ENCODE results near the gene ATOX1.
"Not testable (repeated sequence)": the region's sequence is repeated elsewhere in the genome, so short reads cannot be mapped to it uniquely, and the experiment has no call there.

Gene ATOX1

DNA sequence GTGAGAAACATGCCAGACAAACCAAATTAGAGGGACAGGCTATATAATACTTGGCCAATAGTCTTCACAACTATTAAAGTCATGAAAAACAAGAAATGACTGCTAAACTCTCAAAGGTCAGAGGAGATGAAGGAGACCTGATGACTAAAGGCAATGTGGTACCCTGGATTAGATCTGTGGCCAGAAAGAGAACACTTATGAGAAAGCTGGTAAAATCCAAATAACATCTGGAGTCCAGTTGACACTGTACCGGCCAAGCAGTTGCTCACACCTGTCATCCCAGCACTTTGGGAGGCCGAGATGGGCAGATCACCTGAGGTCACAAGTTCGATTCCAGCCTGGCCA lies 24.4 kb downstream of the ATOX1 start:
- Histone ChIP-seq H3K4me1 (ENCODE audit: control insufficient read depth, insufficient read depth, low read length, poor library complexity, severe bottlenecking) (peaks cover 3% of the 10 kb centered on the region), H3K27ac (ENCODE audit: low read depth, low read length, severe bottlenecking) (no peak overlapping the region), H3K4me3 (ENCODE audit: extremely low read depth, insufficient read depth, low read length, poor library complexity, severe bottlenecking) (no peak overlapping the region), H3K9me3 (ENCODE audit: control insufficient read depth, low read length) (peaks cover 13% of the 10 kb centered on the region), H3K36me3 (ENCODE audit: control insufficient read depth, insufficient read depth, low read length) (peaks cover 3% of the 10 kb centered on the region)
- 85 to 89% methylated on average over 3 of the region's 3 CpGs for WGBS, 2 experiments (ENCODE audit: insufficient coverage in 2 of 2)

DNA sequence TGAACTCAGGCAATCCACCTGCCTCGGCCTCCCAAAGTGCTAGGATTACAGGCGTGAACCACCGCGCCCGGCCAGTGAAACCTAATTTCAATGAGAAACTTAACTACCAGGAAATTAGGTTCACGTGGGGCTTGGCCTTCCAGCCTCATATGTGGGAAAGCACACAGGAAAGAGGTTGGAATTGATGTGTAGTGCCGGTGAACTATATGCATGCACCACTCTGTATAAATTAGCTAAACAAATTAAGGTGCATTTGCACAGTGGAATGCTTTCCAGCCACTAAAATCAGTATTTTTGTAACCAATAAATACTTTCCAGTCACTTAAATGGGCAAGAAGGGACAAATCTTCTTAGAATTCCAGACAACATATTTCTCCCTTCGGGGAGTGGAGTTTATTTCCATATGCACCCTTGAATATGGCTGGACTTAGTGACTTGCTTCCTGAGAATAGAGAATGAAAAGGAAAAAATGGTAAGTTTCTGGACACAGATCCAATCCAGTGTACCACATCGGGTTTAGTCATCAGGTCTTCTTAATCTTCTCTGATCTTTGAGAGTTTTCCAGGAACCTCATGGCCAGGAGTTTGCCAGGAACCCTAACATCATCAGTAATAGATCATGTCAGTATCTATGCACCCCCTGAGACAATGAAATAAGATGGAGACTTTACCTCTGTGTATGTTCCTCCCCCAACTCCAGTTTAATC lies 24.9 kb downstream of the ATOX1 start:
- 94 to 100% methylated on average over 2 to 3 of the region's 9 CpGs for WGBS, 2 experiments (ENCODE audit: insufficient coverage in 2 of 2)
- Histone ChIP-seq H3K9me3 (ENCODE audit: control insufficient read depth, low read length) (peaks cover 15% of the 10 kb centered on the region), H3K4me3 (ENCODE audit: extremely low read depth, insufficient read depth, low read length, poor library complexity, severe bottlenecking) (no peak overlapping the region), H3K36me3 (ENCODE audit: control insufficient read depth, insufficient read depth, low read length) (peaks cover 3% of the 10 kb centered on the region), H3K27ac (ENCODE audit: low read depth, low read length, severe bottlenecking) (no peak overlapping the region), H3K4me1 (ENCODE audit: control insufficient read depth, insufficient read depth, low read length, poor library complexity, severe bottlenecking) (peaks cover 4% of the 10 kb centered on the region)

DNA sequence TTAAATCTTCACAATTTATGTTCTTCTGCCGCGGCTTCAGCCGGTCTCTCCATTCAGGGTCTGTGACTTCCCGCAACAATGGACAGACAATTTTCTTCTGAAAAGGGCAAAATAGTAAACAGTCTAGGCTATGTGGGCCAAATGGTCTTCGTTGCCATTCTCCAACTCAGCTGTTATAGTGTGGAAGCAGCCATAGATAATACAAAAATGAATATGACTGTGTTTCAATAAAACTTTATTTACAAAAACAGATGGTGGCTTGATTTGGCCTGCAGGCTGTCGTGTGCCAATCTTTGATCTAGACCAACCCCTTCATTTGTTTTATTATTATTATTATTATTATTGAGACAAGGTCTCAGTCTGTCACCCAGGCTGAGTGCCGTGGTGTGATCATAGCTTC lies 28.1 kb downstream of the ATOX1 start:
- Histone ChIP-seq H3K4me1 (ENCODE audit: control insufficient read depth, insufficient read depth, low read length, poor library complexity, severe bottlenecking) (peaks cover 4% of the 10 kb centered on the region), H3K36me3 (ENCODE audit: control insufficient read depth, insufficient read depth, low read length) (peaks cover 3% of the 10 kb centered on the region), H3K4me3 (ENCODE audit: extremely low read depth, insufficient read depth, low read length, poor library complexity, severe bottlenecking) (no peak overlapping the region), H3K27ac (ENCODE audit: low read depth, low read length, severe bottlenecking) (no peak overlapping the region), H3K9me3 (ENCODE audit: control insufficient read depth, low read length) (peaks cover 15% of the 10 kb centered on the region)
- WGBS, 2 experiments (ENCODE audit: insufficient coverage in 2 of 2): 89 to 100% methylated on average over 1 to 3 of the region's 7 CpGs

DNA sequence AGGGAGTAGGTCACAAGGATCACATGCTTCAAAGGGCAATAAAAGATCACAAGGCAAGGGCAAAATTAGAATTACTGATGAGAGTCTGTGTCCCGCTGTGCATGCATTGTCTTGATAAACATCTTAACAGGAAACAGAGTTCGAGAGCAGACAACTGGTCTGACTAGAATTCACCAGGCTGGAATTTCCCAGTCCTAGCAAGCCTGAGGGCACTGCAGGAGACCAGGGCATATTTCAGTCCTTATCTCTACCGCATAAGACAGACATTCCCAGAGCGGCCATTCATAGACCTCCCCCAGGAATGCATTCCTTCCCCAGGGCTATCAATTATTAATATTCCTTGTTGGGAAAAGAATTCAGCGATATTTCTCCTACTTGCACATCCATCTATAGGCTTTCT lies 28.8 kb downstream of the ATOX1 start:
- WGBS, 2 experiments (ENCODE audit: insufficient coverage in 2 of 2): 64 to 94% methylated on average over 2 to 3 of the region's 5 CpGs

DNA sequence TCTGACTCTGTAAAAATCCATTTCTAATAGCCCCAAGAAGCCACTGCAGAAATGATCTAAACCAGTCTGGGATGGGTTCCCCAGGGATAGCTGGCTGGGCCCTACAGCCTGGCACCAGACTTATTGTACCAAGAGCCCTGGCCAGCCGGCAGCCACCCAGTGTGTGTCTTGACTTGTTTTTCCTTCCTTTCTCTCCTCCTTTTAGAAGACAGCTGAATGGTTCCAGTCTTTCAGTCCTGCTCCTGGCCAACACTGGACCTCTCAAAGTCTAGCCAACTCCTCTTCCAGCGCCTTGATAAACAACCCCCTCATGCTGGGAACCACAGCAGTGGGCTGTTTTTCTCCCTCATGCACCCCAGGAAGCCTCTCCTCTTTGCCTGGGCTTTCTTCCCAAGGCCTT lies 34.1 kb downstream of the ATOX1 start:
- Histone ChIP-seq H3K9me3 (ENCODE audit: control insufficient read depth, low read length) (peaks cover 6% of the 10 kb centered on the region), H3K4me1 (ENCODE audit: control insufficient read depth, insufficient read depth, low read length, poor library complexity, severe bottlenecking) (peaks cover 4% of the 10 kb centered on the region), H3K4me3 (ENCODE audit: extremely low read depth, insufficient read depth, low read length, poor library complexity, severe bottlenecking) (no peak overlapping the region), H3K27ac (ENCODE audit: low read depth, low read length, severe bottlenecking) (no peak overlapping the region), H3K36me3 (ENCODE audit: control insufficient read depth, insufficient read depth, low read length) (no peaks in the 10 kb centered on the region)
- 93 to 97% methylated on average over 2 of the region's 2 CpGs for WGBS, 2 experiments (ENCODE audit: insufficient coverage in 2 of 2)

More for the DNA sequence above, 28.8 kb downstream of the ATOX1 start:
- Histone ChIP-seq H3K27ac (ENCODE audit: low read depth, low read length, severe bottlenecking) (peak overlapping the region; percentile 10), H3K9me3 (ENCODE audit: control insufficient read depth, low read length) (peaks cover 15% of the 10 kb centered on the region)
- not testable (repeated sequence) for H3K4me1 ChIP-seq (ENCODE audit: control insufficient read depth, insufficient read depth, low read length, poor library complexity, severe bottlenecking); H3K36me3 ChIP-seq (ENCODE audit: control insufficient read depth, insufficient read depth, low read length); H3K4me3 ChIP-seq (ENCODE audit: extremely low read depth, insufficient read depth, low read length, poor library complexity, severe bottlenecking)

DNA sequence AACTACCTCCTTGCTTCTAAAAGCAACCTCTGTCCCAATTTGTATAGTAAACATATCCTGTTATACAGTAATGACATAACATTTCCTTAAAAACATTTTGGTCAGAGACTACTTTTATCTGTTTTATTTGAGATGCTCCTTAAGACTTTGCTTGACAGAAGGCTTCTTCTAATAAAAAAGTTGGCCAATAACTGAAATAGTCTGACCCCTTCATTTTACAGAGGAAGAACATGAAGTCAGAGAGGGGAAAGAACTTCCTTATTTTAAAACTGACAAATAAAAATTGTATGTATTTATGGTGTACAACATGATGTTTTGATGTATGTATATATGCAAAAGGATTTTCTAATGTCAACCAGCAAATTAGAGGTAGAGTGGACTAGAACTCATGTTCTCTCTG lies 35.9 kb downstream of the ATOX1 start:
- Histone ChIP-seq H3K27ac (ENCODE audit: low read depth, low read length, severe bottlenecking) (no peak overlapping the region), H3K4me1 (ENCODE audit: control insufficient read depth, insufficient read depth, low read length, poor library complexity, severe bottlenecking) (peaks cover 4% of the 10 kb centered on the region), H3K4me3 (ENCODE audit: extremely low read depth, insufficient read depth, low read length, poor library complexity, severe bottlenecking) (no peak overlapping the region), H3K36me3 (ENCODE audit: control insufficient read depth, insufficient read depth, low read length) (no peaks in the 10 kb centered on the region), H3K9me3 (ENCODE audit: control insufficient read depth, low read length) (no peaks in the 10 kb centered on the region)

DNA sequence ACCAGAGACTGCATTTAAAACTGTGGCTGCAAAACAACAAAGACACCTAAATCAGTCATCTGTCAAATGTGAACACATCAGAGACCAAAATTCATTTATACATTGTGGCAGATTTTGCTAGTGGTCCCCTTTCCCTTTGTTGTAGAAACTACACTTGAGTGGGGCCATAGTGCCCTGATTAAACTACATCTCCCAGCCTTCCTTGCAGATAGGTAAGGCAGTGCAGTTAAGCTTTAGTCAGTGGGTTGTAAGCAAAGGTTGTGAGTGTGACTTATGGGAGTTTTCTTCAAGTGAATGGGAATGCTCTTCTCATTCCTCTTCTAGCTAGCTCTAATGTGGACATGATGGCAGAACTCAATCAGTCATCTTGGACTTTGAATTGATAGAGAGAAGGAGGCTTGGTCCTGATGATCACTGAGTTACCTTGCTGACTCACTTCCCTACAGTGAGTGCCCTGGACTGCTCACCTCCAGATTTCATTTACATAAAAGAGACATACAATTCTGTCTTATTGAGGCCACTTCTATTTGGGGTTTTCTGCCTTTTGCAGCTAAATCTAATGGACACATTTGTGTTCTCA lies 36.5 kb downstream of the ATOX1 start:
- Histone ChIP-seq H3K4me3 (ENCODE audit: extremely low read depth, insufficient read depth, low read length, poor library complexity, severe bottlenecking) (no peak overlapping the region), H3K9me3 (ENCODE audit: control insufficient read depth, low read length) (no peaks in the 10 kb centered on the region), H3K36me3 (ENCODE audit: control insufficient read depth, insufficient read depth, low read length) (no peaks in the 10 kb centered on the region), H3K27ac (ENCODE audit: low read depth, low read length, severe bottlenecking) (no peak overlapping the region), H3K4me1 (ENCODE audit: control insufficient read depth, insufficient read depth, low read length, poor library complexity, severe bottlenecking) (peaks cover 6% of the 10 kb centered on the region)

DNA sequence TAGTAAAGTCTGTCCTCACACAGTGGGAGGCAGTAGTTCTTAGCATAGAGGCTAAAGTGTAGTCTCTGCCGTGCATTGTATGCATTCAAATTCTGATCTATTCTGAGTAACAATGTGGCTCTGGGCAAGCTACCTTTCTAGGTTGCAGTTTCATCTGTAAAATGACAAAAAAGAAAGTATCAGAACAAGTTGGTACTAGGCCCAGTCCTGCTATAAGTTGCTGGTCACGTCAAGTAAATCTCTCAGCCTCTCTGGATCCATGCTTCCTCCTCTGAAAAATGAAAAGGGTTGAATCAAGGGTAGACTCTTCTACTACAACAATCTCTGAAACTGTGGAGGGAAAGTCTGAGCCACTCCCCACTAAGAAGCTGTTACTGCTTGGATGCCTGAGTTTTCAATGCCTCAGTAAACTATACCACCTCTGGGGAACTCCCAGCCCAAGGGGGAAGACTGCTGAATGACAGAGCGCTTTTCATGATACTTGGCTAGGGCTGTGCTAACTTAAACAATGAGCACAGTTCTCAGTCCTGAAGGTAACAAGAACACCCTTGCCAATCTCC lies 37.3 kb downstream of the ATOX1 start:
- 70 to 78% methylated on average over 2 of the region's 3 CpGs for WGBS, 2 experiments (ENCODE audit: insufficient coverage in 2 of 2)
- Histone ChIP-seq H3K36me3 (ENCODE audit: control insufficient read depth, insufficient read depth, low read length) (no peaks in the 10 kb centered on the region), H3K9me3 (ENCODE audit: control insufficient read depth, low read length) (no peaks in the 10 kb centered on the region), H3K27ac (ENCODE audit: low read depth, low read length, severe bottlenecking) (no peak overlapping the region), H3K4me3 (ENCODE audit: extremely low read depth, insufficient read depth, low read length, poor library complexity, severe bottlenecking) (no peak overlapping the region), H3K4me1 (ENCODE audit: control insufficient read depth, insufficient read depth, low read length, poor library complexity, severe bottlenecking) (peaks cover 6% of the 10 kb centered on the region)

DNA sequence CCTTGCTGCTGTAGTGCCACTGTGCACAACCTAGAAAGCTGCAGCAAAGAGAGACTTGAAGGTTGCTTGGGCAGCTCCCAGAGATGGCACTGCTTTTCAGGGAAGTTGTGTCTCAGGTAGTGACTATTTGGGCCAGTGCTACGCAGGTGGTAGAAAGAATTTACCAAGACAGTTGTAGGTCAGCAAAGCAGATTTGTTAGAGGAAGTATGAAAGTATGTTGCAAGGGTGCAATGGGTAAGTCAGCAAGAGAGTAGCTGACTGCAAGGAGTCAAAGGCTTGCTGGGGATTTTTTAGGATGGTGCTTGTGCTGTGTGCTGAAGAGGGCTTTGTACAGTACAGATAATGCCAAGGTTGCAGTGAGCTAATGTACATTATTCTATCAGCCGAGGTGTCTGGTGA lies 38.2 kb downstream of the ATOX1 start:
- WGBS, 2 experiments (ENCODE audit: insufficient coverage in 2 of 2): 90 to 100% methylated on average over 2 of the region's 2 CpGs

DNA sequence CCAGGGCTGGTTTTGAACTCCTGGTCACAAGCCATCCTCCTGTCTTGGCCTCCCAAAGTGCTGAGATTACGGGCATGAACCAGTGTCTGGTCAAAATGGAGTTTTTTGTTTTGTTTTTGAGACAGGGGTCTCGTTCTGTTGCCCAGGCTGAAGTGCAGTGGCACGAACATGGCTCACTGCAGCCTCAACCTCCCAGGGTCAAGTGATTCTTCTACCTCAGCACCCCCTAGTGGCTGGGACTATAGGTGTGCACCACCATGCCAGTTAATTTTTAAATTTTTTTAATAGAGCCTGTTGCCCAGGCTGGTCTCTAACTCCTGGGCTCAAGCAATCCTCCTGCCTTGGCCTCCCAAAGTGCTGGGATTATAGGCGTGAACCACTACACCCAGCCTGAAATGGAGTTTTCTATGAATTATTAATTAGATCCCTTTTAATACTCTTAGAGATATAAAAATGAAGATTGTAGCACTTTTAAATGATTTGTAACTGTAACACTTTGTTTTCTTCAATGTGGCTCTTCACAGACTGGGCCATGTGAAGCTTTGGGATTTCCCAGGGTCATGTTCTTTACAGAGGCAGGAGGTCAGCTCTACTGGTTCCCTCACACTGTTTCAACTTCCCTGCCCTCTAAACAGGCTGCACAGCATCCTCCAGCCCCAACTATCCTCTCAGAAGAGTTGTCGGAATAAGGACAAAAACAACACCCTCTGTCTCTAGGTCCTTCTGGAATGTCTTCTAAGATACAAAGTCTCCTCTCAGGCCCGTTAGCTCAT lies 39.0 kb downstream of the ATOX1 start:
- Histone ChIP-seq H3K27ac (ENCODE audit: low read depth, low read length, severe bottlenecking) (no peak overlapping the region), H3K4me1 (ENCODE audit: control insufficient read depth, insufficient read depth, low read length, poor library complexity, severe bottlenecking) (peaks cover 6% of the 10 kb centered on the region), H3K9me3 (ENCODE audit: control insufficient read depth, low read length) (no peaks in the 10 kb centered on the region), H3K4me3 (ENCODE audit: extremely low read depth, insufficient read depth, low read length, poor library complexity, severe bottlenecking) (no peak overlapping the region), H3K36me3 (ENCODE audit: control insufficient read depth, insufficient read depth, low read length) (no peaks in the 10 kb centered on the region)
- 91 to 98% methylated on average over 4 to 5 of the region's 6 CpGs for WGBS, 2 experiments (ENCODE audit: insufficient coverage in 2 of 2)

More for the DNA sequence above, 38.2 kb downstream of the ATOX1 start:
- Histone ChIP-seq H3K36me3 (ENCODE audit: control insufficient read depth, insufficient read depth, low read length) (no peaks in the 10 kb centered on the region), H3K27ac (ENCODE audit: low read depth, low read length, severe bottlenecking) (no peak overlapping the region), H3K9me3 (ENCODE audit: control insufficient read depth, low read length) (no peaks in the 10 kb centered on the region), H3K4me3 (ENCODE audit: extremely low read depth, insufficient read depth, low read length, poor library complexity, severe bottlenecking) (no peak overlapping the region), H3K4me1 (ENCODE audit: control insufficient read depth, insufficient read depth, low read length, poor library complexity, severe bottlenecking) (peaks cover 6% of the 10 kb centered on the region)

DNA sequence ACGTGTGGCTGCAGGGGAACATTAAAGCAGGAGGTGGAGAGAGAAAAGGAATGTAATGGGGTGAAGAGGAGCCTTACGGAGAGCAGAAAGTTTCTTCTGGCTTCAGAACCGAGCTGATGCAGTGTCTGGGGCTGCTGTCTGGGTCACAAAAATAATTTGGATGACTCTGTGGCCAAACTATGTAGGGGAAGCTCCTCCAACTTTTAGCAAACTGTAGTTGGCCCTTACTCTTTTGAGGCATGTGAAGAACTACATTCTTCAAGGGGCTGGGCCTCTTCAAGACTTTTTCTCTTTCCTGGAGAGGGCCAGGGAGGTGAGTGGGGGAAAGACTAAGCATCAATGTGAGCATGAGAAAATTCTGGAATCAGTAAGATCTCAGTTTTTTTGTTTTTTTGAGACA lies 39.8 kb downstream of the ATOX1 start:
- Histone ChIP-seq H3K27ac (ENCODE audit: low read depth, low read length, severe bottlenecking) (no peak overlapping the region), H3K36me3 (ENCODE audit: control insufficient read depth, insufficient read depth, low read length) (no peaks in the 10 kb centered on the region), H3K4me1 (ENCODE audit: control insufficient read depth, insufficient read depth, low read length, poor library complexity, severe bottlenecking) (peaks cover 6% of the 10 kb centered on the region), H3K4me3 (ENCODE audit: extremely low read depth, insufficient read depth, low read length, poor library complexity, severe bottlenecking) (no peak overlapping the region), H3K9me3 (ENCODE audit: control insufficient read depth, low read length) (no peaks in the 10 kb centered on the region)
- WGBS, 2 experiments (ENCODE audit: insufficient coverage in 2 of 2): 80 to 82% methylated on average over 1 to 3 of the region's 3 CpGs
